Measurements from ENCODE around the gene GALNT17. TPM values are rescaled to one million over a fixed set of nuclear protein-coding genes. Genes with fewer than 3 reads are reported as not detected.

The GALNT17 gene
- total RNA-seq, 1 experiment from 2014 or later = not detected

DNA sequence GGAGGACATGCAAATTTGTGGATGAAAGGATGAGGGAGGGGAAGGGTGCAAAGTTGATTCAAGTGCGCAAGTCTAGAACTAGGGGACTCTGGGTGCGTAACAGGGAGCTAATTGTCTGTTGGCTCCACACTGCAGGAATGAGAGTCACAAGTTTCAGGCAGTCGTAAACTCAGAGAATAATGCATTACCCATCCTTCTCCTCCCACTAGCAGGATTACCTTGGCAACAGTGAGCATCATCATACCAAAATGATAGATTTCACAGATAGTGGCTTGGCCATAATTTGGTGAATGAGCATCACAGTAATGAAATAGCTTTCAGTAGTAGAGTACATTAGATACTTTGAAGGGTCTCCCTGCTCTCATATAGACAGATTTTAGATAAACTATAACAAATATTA lies 565.5 kb downstream of the GALNT17 start:
- ChIA-PET POLR2A (no interaction called here), CTCF (no interaction called here)
- H3K27me3 ChIP-seq (ENCODE audit: control insufficient read depth, insufficient read depth, low read length) = no peaks in the 10 kb centered on the region
- no peak overlapping the region for H3K4me3 ChIP-seq (ENCODE audit: low read depth in 2 of 2, low read length in 2 of 2)
- no TSS peak for BruUV-seq (replicated peaks)
- in situ Hi-C loops (cut with HindIII; ENCODE audit: low pct_unique_long_range_greater_than_20kb, low sequenced_read_pairs) (no loop called here), intact Hi-C loops (cut with micrococcal nuclease; ENCODE audit: unreplicated experiment) (no loop called here)
- no peaks in the 10 kb centered on the region for H3K4me1 ChIP-seq (ENCODE audit: control insufficient read depth, insufficient read depth, low read length)
- H3K36me3 ChIP-seq (ENCODE audit: control insufficient read depth, insufficient read depth, low read length) = no peaks in the 10 kb centered on the region
- no peak overlapping the region for H3K27ac ChIP-seq (ENCODE audit: low read length)
- DNase-seq (ENCODE audit: low read depth, low spot score) = no peak
- TF ChIP-seq CTCF (IDR thresholded peaks at IDR 0.05) (no peak), POLR2AphosphoS5 (IDR thresholded peaks at IDR 0.05; ENCODE audit: low read depth, low read length) (no peak), TCF7L2 (IDR thresholded peaks at IDR 0.05; ENCODE audit: low read depth, low read length) (no peak), SIN3A (IDR thresholded peaks at IDR 0.05; ENCODE audit: borderline replicate concordance, insufficient read depth, low read depth, low read length) (no peak)
- TF ChIP-seq, protein P1, sequence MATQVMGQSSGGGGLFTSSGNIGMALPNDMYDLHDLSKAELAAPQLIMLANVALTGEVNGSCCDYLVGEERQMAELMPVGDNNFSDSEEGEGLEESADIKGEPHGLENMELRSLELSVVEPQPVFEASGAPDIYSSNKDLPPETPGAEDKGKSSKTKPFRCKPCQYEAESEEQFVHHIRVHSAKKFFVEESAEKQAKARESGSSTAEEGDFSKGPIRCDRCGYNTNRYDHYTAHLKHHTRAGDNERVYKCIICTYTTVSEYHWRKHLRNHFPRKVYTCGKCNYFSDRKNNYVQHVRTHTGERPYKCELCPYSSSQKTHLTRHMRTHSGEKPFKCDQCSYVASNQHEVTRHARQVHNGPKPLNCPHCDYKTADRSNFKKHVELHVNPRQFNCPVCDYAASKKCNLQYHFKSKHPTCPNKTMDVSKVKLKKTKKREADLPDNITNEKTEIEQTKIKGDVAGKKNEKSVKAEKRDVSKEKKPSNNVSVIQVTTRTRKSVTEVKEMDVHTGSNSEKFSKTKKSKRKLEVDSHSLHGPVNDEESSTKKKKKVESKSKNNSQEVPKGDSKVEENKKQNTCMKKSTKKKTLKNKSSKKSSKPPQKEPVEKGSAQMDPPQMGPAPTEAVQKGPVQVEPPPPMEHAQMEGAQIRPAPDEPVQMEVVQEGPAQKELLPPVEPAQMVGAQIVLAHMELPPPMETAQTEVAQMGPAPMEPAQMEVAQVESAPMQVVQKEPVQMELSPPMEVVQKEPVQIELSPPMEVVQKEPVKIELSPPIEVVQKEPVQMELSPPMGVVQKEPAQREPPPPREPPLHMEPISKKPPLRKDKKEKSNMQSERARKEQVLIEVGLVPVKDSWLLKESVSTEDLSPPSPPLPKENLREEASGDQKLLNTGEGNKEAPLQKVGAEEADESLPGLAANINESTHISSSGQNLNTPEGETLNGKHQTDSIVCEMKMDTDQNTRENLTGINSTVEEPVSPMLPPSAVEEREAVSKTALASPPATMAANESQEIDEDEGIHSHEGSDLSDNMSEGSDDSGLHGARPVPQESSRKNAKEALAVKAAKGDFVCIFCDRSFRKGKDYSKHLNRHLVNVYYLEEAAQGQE (IDR thresholded peaks at IDR 0.05; ENCODE audit: insufficient read depth in 1 of 2, low read depth in 2 of 2, low read length in 1 of 2) = no peak
- H3K9me3 ChIP-seq (ENCODE audit: control insufficient read depth, insufficient read depth, low read depth, low read length) = no peaks in the 10 kb centered on the region
- no peak for ATAC-seq

DNA sequence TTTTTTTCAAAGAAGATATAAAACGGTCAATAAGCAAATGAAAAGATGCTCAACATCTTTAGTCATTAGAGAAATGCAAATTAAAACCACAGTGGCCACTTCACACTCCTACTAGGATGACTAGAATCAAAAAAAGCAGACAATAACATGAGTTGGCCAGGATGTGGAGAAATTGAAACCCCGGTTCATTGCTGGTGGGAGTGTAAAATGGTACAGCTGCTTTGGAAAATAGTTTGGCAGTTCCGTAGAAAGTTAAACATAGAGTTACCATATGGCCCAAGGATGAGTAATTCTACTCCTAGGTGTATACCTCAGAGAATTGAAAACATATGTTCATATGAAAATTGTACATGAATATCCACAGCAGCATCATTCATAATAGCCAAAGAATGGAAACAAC lies 573.3 kb downstream of the GALNT17 start:
- intact Hi-C loops (cut with micrococcal nuclease; ENCODE audit: unreplicated experiment) (no loop called here), in situ Hi-C loops (cut with HindIII; ENCODE audit: low pct_unique_long_range_greater_than_20kb, low sequenced_read_pairs) (no loop called here)
- POLR2A ChIA-PET = no interaction called here
- Histone ChIP-seq H3K9me3 (ENCODE audit: control insufficient read depth, insufficient read depth, low read depth, low read length) (no peaks in the 10 kb centered on the region), H3K4me3 (ENCODE audit: low read depth in 2 of 2, low read length in 2 of 2) (no peak overlapping the region), H3K27ac (ENCODE audit: low read length) (no peak overlapping the region), H3K27me3 (ENCODE audit: control insufficient read depth, insufficient read depth, low read length) (no peaks in the 10 kb centered on the region), H3K4me1 (ENCODE audit: control insufficient read depth, insufficient read depth, low read length) (no peaks in the 10 kb centered on the region), H3K36me3 (ENCODE audit: control insufficient read depth, insufficient read depth, low read length) (no peaks in the 10 kb centered on the region)
- ATAC-seq = no peak
- CTCF ChIA-PET = no interaction called here
- DNase-seq (ENCODE audit: low read depth, low spot score) = no peak
- TF ChIP-seq TCF7L2 (IDR thresholded peaks at IDR 0.05; ENCODE audit: low read depth, low read length) (no peak), SIN3A (IDR thresholded peaks at IDR 0.05; ENCODE audit: borderline replicate concordance, insufficient read depth, low read depth, low read length) (no peak), CTCF (IDR thresholded peaks at IDR 0.05) (no peak), POLR2AphosphoS5 (IDR thresholded peaks at IDR 0.05; ENCODE audit: low read depth, low read length) (no peak)
- TF ChIP-seq, protein P1 (IDR thresholded peaks at IDR 0.05; ENCODE audit: insufficient read depth in 1 of 2, low read depth in 2 of 2, low read length in 1 of 2) = no peak
- BruUV-seq (replicated peaks) = no TSS peak
